ENCODE results near the gene GAGE13.
"Not testable (repeated sequence)": the region's sequence is repeated elsewhere in the genome, so short reads cannot be mapped to it uniquely, and the experiment has no call there.

The GAGE13 gene

GRCh38 chrX:49341449-49341848 is 10.1 kb downstream of the GAGE13 start:
- DNase-seq: not testable (repeated sequence)

GRCh38 chrX:49344496-49345175 is 13.3 kb downstream of the GAGE13 start:
- not testable (repeated sequence) for DNase-seq

- DNase-seq: not testable (repeated sequence)
Observed at GRCh38 chrX:49345402-49345801, 14.0 kb downstream of the GAGE13 start.

GRCh38 chrX:49346150-49346549 is 14.8 kb downstream of the GAGE13 start:
- DNase-seq: not testable (repeated sequence)

Data from NCI-H187 (cell line).